ENCODE results near the gene RNASE7.

The RNASE7 gene

DNA sequence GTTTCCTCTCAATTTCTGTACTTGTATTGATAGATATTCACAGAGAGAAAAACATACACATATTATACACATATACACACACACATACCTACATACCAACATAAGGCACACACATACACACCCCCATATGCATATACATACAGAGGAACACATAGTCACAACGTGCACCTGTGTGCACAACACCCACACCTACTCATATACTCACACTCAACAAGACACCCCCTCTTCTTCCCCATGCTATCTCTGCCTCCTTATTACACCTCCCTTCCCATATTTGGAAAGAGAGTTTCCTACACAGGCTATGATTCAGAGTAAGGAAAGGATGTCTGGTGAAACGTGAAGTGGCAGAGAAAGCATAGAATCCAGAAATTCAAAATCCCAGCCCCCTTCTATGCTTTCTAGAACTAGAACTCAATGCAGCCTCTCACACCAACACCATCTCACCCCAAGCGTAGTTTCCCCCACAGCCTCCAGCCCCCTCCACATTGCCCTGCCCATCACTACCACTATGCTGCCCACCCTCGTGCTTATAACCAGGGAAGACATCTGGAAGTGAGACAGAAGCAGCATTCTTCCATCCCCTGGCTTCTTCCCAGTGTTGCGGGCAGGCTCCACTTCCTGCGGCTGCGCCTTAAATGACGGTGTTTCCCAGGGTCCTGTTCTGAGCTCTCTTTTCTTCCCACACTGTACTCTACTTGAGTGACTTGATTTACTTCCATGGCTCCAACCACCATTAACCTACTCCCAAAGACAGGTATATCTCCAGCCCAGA, 17.9 kb downstream of the RNASE7 start:
- no peak overlapping the region for H3K4me3 ChIP-seq (ENCODE audit: low read length)
- TF ChIP-seq ZNF274 (IDR thresholded peaks at IDR 0.05; ENCODE audit: low read depth, low read length) = no peak

- no peak for TF ChIP-seq ZNF274 (IDR thresholded peaks at IDR 0.05; ENCODE audit: low read depth, low read length)
- no peak overlapping the region for H3K4me3 ChIP-seq (ENCODE audit: low read length)
These were observed 18.6 kb downstream of the RNASE7 start for GRCh38 chr14:21060614-21061346.

- no peak overlapping the region for H3K4me3 ChIP-seq (ENCODE audit: low read length)
- no peak for TF ChIP-seq ZNF274 (IDR thresholded peaks at IDR 0.05; ENCODE audit: low read depth, low read length)
These were observed 19.1 kb downstream of the RNASE7 start for GRCh38 chr14:21061347-21061668.

GRCh38 chr14:21063479-21063878, 21.3 kb downstream of the RNASE7 start:
- no peak for TF ChIP-seq ZNF274 (IDR thresholded peaks at IDR 0.05; ENCODE audit: low read depth, low read length)
- H3K4me3 ChIP-seq (ENCODE audit: low read length) = no peak overlapping the region

DNA sequence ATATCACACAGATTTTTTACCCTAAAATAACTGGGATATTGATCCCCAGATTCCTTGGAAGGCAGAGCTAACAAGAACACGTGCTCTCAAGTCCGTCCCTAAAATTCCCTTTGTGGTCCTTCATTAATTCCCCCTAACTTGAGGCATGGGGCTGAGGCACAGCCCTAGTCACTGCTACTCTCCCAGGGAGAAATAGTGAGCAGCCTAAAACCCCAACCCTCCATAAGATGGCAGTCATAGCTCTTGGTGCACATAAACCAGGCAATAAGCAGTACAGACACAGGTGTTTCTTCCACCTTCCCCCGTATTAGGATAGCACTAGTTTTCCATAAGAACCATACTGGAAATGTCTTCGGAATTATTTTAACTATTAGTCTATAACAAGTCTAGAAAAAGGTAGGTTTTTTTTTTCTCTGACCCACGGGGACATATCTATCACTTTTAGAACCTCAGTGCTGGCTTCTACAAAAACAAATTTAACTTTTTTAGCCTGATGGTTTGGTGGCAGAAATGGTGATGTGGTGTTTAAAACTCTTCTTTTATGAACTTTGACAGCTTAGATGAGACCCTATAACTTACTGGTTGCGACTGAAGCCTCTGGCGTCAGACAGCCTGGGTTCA, 24.8 kb downstream of the RNASE7 start:
- TF ChIP-seq ZNF274 (IDR thresholded peaks at IDR 0.05; ENCODE audit: low read depth, low read length) = no peak
- no peak overlapping the region for H3K4me3 ChIP-seq (ENCODE audit: low read length)

- no peak for TF ChIP-seq ZNF274 (IDR thresholded peaks at IDR 0.05; ENCODE audit: low read depth, low read length)
- no peak overlapping the region for H3K4me3 ChIP-seq (ENCODE audit: low read length)
These were observed 26.6 kb downstream of the RNASE7 start for GRCh38 chr14:21068521-21069387.

DNA sequence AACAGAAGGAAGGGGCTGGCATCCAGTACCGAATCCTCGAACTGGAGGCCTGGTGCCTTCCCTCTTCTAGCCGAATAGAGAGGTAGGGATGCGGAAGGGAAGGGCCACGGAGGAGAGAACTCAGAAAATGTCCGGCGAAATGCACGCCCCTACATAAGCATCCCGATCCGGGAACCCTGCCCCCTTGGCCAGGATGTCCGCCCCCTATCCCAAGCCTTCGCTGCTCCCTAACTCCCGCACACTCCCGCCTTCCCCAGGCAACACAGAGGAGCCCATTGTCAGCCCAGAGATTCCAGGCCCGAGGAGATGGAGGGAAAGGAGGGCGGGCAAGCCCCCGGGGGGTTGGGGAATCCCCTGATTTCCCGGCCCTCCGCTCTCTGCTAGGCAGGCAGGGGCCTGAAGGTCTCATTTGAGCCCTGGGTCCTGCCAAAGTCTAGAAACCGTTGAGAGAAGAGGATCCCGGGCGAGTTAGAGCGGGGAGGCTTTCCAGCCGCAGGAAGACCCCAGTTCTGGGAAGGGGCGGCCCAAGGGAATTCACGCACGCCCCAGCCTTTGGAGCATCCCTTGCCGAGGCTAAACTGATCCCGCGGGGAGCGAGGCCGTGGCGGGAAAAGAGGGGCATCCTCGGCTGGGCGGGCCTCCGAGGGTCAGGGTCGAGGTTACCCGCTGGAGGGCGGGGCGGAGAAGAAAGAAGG, 27.4 kb downstream of the RNASE7 start:
- peak overlapping the region; percentile 20; the same call in 1 of the 2 replicates for H3K4me3 ChIP-seq (ENCODE audit: low read length)
- TF ChIP-seq ZNF274 (IDR thresholded peaks at IDR 0.05; ENCODE audit: low read depth, low read length) = no peak

DNA sequence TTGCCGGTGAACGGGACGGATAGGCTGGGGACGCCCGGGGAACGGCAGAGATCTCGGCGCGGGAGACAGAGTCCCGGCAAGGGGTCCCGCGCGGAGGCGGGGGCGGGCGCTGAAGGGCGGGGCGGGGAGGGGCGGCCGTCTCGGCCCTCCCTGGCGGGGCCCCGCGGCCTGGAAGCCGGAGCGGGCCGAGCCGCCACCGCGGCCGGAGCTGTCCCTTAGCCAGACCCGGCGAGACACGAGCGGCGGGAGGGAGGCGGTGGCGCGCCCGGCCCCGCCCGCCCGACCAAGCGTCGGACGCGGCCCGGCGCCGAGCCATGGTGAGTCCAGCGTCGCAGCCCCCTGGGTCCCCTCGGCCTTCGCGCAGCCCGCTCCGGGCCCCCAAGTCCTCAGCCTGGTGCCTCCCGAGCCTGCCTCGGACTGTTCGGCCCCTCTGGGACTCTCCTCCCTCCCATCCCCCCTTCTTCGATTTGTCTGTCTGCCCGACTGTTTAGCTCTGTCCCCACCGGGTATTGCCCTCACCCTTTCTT, 28.0 kb downstream of the RNASE7 start, which contains the start of gene ARHGEF40:
TSS of gene ARHGEF40 (plus strand) at position 222 of the 527 bp plus-strand sequence. CDS start at position 315, 93 bp downstream.
- H3K4me3 ChIP-seq (ENCODE audit: low read length) = peak within 1 kb of the TSS; percentile 56; the same call in 1 of the 2 replicates
- TF ChIP-seq ZNF274 (IDR thresholded peaks at IDR 0.05; ENCODE audit: low read depth, low read length) = no peak

- H3K4me3 ChIP-seq (ENCODE audit: low read length) = peak overlapping the region; percentile 56; the same call in 1 of the 2 replicates
- no peak for TF ChIP-seq ZNF274 (IDR thresholded peaks at IDR 0.05; ENCODE audit: low read depth, low read length)
These were observed 28.6 kb downstream of the RNASE7 start for GRCh38 chr14:21070610-21071224.

- no peak for TF ChIP-seq ZNF274 (IDR thresholded peaks at IDR 0.05; ENCODE audit: low read depth, low read length)
These were observed 29.3 kb downstream of the RNASE7 start for GRCh38 chr14:21071225-21072030.

GRCh38 chr14:21072031-21072473, 29.9 kb downstream of the RNASE7 start:
- H3K4me3 ChIP-seq (ENCODE audit: low read length) = peak overlapping the region; percentile 51; the same call in 1 of the 2 replicates
- no peak for TF ChIP-seq ZNF274 (IDR thresholded peaks at IDR 0.05; ENCODE audit: low read depth, low read length)

More at GRCh38 chr14:21071225-21072030, 29.3 kb downstream of the RNASE7 start:
- peak overlapping the region; percentile 56; the same call in 1 of the 2 replicates for H3K4me3 ChIP-seq (ENCODE audit: low read length)
